LNCAP (cell line): ENCODE measurements around the gene TTC28.

Experiments used
- TF ChIP-seq, protein P1 (sequence below): fragments of 450-650 bp; IDR thresholded peaks from 2 replicates; pipeline ENCODE4 v1.5.1; 2017; ENCODE audit warnings: mild to moderate bottlenecking

TTC28 gene

DNA sequence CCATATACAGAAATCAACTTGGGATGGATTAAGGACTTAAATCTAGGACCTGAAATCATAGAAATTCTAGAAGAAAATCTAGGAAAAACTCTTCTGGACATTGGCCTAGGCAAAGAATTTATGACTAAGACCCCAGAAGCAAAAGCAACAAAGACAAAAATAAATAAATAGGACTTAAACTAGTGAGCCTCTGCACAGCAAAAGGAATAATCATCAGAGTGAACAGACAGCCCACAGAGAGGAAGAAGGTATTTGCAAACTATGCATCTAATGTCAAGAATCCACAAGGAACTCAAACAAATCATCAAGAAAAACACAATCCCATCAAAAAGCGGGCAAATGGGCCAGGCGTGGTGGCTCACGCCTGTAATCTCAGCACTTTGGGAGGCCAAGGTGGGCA lies 32.4 kb downstream of the TTC28 start:
- TF ChIP-seq, protein P1, sequence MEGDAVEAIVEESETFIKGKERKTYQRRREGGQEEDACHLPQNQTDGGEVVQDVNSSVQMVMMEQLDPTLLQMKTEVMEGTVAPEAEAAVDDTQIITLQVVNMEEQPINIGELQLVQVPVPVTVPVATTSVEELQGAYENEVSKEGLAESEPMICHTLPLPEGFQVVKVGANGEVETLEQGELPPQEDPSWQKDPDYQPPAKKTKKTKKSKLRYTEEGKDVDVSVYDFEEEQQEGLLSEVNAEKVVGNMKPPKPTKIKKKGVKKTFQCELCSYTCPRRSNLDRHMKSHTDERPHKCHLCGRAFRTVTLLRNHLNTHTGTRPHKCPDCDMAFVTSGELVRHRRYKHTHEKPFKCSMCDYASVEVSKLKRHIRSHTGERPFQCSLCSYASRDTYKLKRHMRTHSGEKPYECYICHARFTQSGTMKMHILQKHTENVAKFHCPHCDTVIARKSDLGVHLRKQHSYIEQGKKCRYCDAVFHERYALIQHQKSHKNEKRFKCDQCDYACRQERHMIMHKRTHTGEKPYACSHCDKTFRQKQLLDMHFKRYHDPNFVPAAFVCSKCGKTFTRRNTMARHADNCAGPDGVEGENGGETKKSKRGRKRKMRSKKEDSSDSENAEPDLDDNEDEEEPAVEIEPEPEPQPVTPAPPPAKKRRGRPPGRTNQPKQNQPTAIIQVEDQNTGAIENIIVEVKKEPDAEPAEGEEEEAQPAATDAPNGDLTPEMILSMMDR: no peak

DNA sequence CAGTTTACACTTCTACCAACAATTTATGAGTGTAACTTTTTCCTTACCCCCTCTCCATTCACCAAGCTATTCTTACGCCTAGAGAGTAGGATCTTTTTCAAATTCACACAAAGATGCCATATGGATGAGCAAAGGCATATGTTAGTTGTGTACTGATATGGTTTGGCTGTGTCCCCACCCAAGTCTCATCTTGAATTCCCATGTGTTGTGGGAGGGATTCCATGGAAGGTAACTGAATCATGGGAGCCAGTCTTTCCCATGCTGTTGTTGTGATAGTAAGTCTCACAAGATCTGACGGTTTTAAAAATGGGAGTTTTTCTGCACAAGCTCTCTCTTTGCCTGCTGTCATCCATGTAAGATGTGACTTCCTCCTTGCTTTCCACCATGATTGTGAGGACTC lies 40.3 kb downstream of the TTC28 start:
- TF ChIP-seq, protein P1: no peak

DNA sequence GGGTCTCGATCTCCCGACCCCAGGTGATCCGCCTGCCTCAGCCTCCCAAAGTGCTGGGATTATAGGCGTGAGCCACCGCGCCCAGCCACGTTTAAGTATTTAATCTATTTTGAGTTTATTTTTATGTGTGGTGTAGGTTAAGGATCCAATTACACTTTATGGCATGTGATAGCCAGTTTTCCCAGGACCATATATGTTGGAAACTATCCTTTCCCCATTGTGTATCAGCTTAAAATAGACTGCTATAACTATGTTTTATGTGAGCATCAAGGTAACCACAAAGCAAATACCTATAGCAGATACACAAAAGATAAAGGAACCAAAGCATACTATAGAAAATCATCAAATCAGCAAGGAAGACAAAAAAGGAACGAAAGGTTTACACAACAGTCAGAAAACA lies 42.4 kb downstream of the TTC28 start:
- TF ChIP-seq, protein P1: no peak

DNA sequence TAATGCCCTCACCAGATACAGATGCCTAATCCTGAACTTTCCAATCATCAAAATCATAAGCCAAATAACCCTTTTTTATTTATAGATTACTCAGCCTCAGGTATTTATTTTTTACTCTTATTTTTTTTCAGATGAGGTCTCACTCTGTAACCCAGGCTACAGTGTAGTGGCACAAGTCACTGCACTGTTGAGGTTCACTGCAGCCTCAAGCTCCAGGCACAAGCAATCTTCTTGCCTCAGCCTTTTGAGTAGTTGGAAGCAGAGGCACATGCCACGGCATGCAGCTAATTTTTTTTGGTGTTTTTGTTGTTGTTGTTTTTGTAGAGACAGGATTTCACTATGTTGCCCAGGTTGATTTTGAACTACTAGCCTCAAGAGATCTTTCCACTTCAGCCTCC lies 49.5 kb downstream of the TTC28 start:
- TF ChIP-seq, protein P1: no peak

DNA sequence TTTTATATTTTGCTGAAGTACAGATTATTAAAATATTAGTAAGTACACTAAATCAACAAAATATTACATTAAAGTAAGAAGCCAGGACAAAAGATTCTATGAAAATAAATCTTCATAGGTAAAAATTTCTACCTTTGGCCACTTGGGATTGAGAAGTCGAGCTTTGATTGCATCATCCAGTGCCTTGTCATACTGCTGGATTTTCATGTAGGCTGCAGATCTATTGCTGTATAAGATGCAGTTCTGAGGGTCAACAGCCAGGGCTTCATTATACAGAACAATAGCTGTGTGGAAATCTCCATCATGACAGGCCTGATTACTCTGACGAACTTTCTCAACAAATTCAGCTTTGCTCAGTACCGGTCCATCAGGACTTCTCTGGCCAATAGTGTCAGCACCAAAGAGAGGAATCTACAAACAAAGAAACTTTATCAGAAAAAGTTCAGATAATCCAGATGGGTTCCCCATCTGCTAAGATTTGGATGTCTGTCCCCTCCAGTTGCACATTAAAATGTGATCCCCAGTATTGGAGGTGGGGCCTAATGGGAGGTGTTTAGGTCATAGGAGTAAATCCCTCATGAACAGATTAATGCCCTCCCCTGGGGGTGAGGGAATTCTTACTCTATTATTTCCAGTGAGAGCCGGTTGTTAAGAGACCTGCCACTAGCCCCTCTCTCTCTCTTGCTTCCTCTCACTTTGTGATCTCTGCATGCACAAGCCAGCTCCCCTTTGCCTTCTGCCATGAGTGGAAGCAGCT lies 50.0 kb downstream of the TTC28 start:
- TF ChIP-seq, protein P1: no peak

DNA sequence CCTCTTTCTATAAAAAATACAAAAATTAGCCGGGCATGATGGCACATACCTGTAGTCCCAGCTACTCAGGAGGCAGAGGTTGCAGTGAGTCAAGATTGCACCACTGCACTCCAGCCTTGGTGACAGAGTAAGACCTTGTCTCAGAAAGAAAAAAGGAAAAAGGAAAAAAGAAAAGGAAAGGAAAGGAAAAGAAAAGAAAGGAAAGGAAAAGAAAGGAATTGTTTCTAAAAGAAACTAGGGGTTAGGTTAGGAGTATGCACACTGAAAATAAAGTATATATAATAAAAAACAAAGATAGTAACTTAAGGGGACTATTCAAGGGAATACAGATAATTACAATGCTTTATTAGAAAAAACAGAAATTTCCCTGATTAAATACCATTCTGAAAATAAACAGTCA lies 50.9 kb downstream of the TTC28 start:
- TF ChIP-seq, protein P1: no peak

DNA sequence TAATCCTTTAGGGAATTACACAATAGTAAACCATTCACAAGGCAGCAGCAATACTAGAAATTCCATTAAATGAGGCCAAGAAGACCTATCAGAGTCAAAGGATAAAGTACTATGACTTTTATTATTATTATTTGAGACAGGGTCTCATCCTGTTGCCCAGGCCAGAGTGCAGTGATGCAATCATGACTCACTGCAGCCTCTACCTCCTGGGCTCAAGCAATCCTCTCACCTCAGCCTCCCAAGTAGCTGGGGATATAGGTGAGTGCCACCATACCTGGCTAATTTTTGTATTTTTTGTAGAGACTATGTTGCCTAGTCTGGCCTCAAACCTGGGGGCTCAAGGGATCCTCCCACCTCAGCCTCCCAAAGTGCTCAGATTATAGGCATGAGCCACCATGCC lies 51.8 kb downstream of the TTC28 start:
- TF ChIP-seq, protein P1: no peak
